ENCODE data around the gene FAM222A.
"Not testable (repeated sequence)": the region's sequence is repeated elsewhere in the genome, so short reads cannot be mapped to it uniquely, and the experiment has no call there.

The FAM222A gene

DNA sequence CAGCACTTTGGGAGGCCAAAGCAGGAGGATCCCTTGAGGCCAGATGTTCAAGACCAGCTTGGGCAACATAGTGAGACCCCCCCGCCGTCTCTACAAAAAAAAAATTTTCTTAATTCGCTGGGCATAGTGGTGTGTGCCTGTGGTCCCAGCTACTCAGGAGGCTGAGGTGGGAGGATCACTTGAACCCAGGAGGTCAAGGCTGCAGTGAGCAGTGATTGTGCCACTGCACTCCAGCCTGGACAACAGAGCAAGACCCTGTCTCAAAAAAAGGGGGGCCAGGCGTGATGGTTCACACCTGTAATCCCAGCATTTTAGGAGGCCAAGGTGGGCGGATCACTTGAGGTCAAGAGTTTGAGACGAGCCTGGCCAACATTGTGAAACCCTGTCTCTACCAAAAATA, 19.0 kb upstream of the FAM222A start:
- not testable (repeated sequence) for DNase-seq

- DNase-seq = no peak
Measured at GRCh38 chr12:109695416-109695815, 18.2 kb upstream of the FAM222A start.

- DNase-seq = no peak
Measured at GRCh38 chr12:109695961-109696461, 17.6 kb upstream of the FAM222A start.

DNA sequence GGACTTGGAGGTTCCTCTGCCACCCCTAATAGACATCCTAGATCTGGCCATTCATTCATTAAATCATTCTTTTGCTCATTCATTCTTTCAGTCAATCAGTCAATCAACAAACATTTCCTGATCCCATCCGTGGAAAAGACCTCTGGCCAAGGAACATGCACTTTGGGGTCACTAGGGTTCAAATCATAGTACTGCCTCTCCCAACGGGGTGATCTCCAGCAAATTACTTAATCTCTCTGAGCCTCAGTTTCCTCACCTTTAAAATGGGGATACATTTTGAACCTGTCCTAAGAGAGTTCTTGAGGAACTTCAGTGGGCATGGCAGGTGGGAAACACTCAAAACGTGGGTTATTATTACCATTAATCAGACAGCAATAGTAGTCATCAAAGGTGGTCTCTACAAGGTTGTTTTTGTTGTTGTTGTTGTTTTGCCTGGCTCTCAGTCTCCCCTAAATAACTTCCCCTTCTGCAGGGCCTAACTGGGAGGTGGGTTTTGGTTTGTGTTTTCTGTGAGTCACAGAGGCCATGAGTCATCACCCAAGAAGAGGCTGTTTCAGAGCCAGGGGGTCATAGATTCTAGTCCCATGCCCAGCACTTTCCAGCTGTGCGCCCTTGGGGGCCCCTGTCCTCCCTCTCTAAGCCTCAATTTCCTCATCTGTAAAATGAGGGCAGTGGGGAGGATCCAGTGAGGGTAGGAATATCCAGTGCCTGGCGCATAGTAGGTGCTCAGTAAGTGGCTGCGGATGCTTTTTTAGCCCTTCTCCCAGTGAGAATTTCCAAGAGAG, 16.9 kb upstream of the FAM222A start:
- DNase-seq = no peak

GRCh38 chr12:109697270-109697553, 16.4 kb upstream of the FAM222A start:
- no peak for DNase-seq

DNA sequence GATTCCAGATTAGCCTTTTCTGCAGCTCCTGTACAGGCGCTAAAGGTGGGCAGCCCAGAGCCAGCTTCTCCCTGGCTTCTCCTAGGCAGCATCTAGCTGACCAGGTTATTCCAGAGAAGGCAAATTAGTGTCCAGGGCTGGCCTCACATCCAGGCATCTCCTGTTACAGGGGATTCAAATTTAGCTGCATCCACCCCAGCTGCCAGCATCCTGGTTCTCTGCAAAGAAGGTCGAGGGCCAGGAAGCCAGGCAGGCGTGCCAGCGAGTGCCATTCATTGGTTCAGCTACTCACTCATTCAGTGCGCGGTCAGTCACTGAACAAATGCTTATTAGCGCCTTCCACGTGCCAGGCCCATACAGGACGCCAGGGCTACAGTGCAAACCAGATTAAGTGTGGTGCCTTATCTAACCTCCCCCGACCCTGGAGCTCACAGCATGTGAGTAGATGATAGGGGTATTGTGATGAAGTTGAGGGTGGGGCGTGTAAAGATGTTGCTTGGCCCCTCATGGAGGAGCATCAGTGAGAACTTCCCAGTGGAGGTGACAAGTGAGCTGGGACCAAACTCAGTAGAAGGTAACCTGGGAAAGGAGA, 15.7 kb upstream of the FAM222A start:
- DNase-seq = no peak

DNA sequence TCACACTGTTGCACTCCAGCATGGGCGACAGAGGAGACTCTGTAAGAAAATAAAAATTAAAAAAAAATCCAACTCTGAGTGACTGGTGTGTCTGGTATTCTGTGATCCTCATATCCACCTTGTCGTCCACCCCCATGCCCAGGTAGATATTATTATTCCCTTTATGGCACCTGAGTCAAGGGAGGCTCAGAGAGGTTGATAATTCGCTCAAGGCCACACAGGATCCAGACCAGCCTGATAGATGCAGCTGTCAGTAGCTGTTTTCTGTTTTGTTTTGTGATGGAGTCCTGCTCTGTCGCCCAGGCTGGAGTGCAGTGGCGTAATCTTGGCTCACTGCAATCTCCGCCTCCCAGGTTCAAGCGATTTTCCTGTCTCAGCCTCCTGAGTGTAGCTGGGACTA, 14.8 kb upstream of the FAM222A start:
- DNase-seq = no peak

GRCh38 chr12:109701064-109701463, 12.6 kb upstream of the FAM222A start:
- DNase-seq = no peak

GRCh38 chr12:109702111-109702841, 11.3 kb upstream of the FAM222A start:
- no peak for DNase-seq

DNA sequence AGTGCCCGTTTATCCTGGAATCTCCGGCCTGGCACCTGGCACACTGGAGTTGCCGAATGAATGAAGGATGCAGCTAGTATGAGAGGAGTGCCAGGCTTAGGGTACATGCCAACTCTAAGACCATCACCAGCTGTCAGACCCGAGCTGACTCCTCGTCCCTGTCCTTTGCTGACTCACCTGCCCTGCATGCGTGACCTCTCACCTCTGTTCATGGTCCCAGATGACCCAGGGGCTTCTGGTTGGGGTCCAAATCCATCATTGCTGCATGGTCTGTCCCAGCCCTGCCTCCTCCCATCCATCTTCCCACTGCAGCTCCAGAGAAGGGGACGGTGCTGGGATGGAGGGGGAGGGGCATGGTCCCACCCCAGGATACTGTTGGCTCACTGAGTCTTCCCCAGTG, 9.9 kb upstream of the FAM222A start:
- no peak for DNase-seq

- DNase-seq = no peak
Measured at GRCh38 chr12:109704371-109705098, 9.1 kb upstream of the FAM222A start.

DNA sequence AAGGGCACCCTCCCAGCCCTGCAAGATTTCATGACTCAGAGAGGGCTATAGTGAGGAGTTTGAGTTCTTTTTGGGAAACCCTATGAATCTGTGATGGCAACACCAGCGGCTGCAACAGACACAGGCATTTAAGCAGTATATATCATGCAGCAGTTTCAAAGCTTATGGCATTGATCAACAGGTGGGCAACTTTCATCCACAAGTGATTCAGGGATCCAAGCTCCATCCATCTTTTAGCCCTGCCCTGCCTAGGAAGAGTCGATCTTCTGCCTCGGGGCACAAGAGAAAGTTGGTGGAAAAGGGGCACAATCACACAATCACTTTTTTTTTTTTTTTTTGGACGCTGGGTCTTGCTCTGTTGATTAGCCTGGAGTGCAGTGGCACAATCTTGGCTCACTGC, 8.3 kb upstream of the FAM222A start:
- no peak for DNase-seq

- DNase-seq = no peak
Measured at GRCh38 chr12:109706398-109706746, 7.3 kb upstream of the FAM222A start.

GRCh38 chr12:109706747-109707469, 6.7 kb upstream of the FAM222A start:
- DNase-seq = no peak

DNA sequence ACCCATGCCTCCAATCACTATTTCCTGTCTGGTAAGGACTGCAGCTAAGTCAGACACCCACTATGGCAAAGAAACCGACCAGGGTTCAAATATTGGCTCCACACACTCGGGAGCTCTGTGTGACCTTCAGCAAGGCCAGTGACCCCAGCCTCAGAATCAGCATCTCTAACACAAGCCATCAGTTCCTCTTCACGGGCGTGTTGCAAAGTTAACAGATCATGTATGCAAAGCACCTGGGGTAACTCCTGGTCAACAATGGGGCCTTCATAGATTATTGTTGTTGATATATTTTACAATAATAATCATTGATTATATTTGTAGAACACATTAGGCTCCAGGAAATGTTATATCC, 6.2 kb upstream of the FAM222A start:
- DNase-seq = no peak

GRCh38 chr12:109708939-109709338, 4.7 kb upstream of the FAM222A start:
- DNase-seq = no peak

DNA sequence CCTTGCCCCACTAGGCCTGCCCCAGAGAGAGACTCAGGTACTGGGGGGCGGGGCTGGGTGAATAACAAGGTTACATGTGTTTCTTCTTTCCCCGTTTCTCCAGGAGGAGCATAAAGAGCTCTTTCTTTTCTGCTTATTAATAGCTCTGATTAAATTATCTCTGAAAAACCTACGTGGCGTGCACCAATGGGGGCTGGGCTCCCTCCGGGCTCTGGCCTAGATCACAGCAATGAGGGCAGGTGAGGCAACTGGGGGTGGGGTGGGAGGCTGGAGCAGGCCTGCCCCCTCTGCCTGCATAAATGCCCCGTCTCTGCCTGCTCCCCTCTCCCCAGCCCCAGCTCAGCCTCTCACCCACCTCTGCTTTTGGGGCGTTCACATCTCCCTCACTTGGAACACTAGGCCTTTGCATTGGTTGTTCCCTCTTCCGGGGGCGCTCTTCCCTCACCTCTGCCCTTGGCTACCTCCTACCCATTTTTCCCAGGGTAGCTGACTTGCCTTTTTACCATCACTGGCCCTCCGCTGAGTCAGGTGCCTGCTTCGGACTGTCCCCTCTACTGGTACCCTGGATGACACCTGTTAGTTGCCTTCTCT, 4.1 kb upstream of the FAM222A start:
- no peak for DNase-seq

DNA sequence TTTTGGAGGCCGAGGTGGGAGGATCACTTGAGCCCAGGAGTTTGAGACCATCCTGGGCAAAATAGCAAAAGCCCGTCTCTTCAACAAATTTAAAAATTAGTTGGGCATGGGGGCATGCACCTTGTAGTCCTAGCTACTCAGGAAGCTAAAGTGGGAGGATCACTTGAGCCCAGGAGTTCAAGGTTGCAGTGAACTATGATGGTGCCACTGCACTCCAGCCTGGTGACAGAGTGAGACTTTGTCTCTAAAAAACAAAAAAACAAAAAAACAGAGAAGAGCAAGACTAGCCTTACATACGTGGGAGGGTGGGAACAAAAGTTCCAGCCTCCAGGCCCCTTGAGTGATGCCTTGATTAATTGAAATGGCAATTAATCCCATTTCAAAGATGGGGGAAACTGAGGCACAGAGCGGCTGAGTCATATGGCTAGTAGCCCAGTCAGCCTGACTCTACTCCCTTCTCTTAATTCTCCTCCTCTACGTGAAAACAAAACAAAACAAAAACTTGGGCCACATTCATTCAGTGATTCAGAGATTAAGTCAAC, 3.3 kb upstream of the FAM222A start:
- DNase-seq = no peak

DNA sequence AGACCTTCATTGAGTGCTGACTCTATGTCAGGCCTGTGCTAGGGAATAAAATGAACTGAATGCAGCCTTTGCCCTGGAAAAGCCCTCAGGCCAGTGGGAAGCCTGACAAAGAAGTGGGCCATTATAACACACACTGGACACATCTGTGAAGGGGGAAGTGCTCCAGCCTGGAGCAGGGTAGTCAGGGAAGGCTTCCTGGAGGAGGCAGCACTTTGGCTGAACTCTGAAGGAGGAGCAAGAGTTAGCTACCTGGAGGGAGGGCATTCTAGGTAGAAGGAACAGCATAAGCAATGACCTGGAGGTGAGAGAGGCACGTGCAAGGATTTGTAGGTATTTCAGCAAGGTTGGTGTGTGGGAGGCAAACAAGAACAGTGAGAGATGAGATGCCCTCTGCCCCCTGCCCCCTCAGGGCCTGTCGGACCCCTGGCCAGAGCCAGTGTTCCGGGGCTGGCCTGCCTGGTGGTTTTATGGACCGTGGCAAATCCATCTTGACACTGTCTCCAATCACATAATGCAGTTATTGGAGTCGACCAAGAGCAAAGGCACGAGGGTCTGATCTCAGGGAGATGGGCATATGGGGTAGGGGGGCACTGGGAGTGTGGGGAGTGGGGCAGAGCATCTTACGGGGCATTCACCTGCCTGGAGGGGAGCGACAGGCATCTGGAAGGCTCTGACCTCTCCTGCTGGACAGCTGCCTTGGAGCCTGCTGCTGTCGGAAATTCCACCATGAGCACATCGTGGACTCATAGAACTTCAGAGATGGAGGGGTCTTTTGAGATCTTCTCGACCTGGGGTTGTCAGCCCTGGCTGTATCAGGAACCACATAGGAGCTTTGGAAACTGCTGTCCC, 2.7 kb upstream of the FAM222A start:
- DNase-seq = no peak

DNA sequence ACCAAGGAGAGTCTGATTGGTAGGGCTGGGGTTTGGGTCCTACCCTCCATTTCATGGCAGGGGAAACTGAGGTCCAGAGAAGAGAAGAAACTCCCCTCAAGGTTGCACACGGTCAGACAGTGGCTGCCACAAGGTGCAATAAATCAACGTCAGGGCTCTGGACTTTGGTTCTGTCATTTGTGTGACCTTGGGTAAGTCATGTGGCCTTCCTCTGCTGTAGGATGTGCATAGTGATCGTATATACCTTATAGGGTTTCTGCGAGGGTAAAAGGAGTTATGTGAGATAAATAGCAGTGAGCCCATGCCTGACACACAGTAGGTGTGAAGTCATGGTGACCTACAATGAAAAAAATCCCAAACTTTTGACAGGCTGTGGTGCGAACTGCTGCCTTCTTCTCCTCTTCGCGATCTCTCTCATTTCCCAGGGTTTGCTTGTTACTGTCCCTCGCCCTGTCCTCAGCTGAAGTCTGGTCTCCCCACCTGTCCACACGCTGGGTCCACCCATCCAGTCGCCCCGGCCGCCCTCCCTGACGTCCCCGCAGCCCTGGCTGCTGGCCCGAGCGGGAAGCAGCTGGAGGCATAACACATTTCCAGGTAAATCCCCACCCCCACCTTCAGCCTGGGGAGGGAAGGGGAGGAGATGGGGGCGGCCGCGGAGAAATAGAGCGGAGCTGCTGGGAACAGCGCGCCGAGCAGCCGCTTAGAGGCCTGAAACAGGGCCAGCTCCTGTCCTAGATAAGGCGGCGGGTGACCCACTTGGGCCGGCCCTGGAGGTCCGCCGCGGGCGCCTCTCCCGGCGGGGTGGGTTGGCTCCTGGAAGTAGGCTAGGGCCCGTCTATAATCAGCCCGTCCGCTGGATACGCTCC, 1.8 kb upstream of the FAM222A start:
- DNase-seq = no peak

Measured in CD4-positive, alpha-beta T cell treated with Interleukin-4 for 4 hours (primary cell).